Femur (tissue), 1 donor: Measurements from ENCODE around the gene MYO15B.
"Not testable (repeated sequence)": the region's sequence is repeated elsewhere in the genome, so short reads cannot be mapped to it uniquely, and the experiment has no call there.

Source experiments
- DNase-seq: peaks from one replicate; pipeline ENCODE4 v3.0.0-alpha.2; 2017

MYO15B gene

GRCh38 chr17:75626496-75627038 lies 39.0 kb downstream of the MYO15B start:
- no peak for DNase-seq

DNA sequence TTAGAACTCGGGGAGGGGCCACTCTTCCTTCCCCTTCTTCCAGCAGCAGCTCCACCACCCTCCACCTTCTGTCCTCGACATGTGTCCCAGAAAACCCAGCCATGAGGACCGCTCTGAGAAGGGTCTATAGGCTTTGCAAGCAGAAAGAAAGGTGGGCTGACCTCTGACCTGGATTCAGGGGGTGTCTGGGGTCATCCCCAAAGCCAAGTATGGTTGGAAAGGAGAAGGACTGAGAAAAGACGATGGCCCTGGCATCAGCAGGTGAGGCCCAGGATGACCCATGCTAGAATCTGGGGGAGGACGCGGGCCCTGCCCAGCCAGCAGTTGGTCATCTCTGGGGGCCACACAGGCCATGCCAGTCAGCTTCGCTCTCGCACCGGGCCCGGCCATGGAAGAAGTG lies 39.5 kb downstream of the MYO15B start:
- no peak for DNase-seq

DNA sequence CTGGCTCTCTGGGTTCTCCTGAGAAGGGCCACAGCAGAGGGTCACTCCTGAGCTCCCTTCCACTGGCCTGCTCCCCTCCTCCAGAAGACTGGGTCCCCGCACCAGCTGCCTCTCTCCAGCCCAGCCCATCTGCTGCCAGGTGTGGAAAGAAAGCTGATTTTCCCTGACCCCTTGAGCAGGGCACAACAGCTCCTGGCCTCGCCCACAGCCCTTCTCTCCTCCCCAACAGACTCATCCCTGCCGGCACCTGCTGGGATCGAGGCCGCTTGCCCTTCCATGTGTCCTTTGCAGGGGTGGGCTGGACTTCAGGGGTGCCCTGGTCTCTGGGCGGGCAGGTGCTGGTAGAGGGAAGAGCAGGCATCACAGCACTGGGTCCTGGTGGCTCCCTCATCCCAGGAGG lies 40.8 kb downstream of the MYO15B start:
- no peak for DNase-seq

DNA sequence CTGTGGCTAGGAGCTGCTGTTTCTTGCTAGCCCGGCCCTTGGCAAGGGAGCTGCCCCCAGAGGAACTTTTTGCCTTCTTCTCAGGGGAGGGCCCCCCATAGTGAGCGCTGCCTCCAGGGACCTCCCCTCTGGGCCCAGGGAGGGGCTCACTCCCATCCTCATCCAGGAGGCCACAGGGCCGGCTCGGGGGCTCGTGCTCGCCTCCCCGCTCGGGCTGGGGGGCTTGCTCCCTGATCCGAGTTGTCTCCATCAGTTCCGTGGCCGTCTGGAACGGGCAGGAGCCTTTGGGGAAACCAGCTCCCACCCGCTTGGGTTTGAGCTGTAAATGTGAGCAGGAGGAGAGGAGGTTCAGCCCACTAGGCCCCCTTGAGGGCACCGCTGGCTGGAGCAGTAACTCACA lies 41.6 kb downstream of the MYO15B start:
- no peak for DNase-seq

DNA sequence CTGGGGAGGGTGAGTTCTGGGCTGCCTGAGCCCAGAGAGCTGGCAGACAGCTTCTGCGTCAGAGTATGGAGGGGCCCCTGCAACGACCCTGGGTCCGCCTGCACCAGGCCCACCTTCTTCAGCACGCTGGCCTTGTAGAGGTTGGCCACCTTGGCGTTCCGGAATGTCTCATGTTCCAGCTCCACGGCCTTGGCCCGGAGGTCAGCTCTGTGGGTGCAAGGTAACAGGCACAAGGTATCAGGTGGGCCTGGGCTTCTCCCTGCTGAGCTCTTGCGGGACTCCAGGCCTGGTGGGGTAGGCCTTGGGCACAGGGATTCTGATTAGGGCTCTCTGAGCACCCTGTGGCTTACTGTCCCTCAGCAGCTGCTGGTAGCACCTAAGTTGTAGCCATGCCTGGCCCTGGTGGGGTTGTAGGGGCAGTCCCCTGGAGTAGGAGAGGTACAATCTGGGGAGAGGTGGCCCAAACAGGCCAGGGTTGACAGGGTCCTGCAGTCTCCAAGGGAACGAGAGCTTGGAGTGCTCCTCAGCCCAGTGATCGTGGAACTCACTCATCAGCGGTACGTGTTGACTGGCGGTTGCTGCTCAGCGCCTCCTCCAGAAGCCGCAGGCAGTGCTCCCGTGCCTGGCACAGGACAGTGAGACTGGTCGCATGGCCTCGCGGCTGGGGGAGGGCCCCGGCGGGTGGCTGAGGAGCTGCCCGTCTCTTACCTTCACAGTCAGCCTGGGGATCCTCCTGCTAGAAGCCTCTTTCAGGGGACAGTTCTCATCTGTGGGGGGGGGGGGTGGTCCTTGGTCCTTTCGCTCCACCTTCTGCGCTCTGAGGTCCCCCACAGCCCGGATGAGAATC lies 42.7 kb downstream of the MYO15B start:
- no peak for DNase-seq

GRCh38 chr17:75631353-75631752 lies 43.8 kb downstream of the MYO15B start:
- DNase-seq, result no peak

- no peak for DNase-seq
Measured at GRCh38 chr17:75632428-75632827, 44.8 kb downstream of the MYO15B start.

DNA sequence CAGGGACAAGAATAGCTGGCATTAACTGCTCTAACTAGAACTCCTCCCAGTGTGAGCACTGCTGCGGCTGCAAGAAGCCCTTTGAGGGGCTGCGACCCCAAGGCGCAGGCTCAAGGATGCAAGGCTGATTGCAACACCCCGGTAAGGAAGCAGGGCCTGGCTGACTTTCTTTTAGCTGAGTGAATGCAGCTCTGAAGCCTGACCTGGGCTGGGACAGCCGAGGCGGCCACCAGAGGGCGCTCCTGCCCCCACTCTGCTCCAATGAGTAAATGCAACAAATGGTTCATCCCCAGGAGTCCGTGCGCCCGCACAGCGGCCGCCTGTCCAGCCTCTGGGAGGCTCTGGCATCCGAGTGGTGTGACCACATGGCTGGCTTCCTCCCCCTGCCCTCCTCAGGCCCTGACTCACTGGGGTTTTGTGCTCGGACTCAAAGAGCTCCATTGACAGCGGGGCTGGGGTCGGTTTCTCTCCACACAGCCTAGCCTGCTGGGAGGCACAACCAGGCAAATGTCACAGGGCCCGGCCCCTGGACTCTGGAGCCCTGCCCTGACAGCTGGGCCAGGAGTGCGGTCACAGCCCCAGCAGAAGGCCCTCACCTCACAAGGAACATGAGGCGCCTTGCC lies 45.4 kb downstream of the MYO15B start, which contains the start of gene SMIM5:
SMIM5 (plus strand) TSS at position 572 of the 623 bp plus-strand sequence. CDS start 6,768 bp downstream, outside the sequence.
- DNase-seq, result peak; percentile 92

- DNase-seq, result peak; percentile 96
Measured at GRCh38 chr17:75633486-75634375, 46.1 kb downstream of the MYO15B start.

DNA sequence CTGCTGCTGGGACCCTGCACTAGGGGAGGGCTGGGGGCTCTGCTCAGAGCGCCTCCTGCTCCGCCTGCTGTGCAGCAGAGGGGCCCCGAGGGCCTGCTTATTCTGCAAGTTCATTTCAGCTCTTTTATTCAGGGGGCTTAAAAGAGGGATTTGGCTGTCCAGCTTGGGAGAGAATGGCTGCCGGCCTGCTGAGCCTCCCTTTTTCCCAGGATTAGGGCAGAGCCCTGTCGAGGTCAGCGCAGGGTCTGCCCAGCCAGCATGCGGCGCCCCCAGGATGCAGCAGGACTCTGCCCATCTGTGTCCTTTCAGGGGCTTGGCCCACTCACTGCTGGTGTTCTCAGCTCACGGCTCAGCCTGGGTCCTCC lies 46.8 kb downstream of the MYO15B start:
- no peak for DNase-seq

DNA sequence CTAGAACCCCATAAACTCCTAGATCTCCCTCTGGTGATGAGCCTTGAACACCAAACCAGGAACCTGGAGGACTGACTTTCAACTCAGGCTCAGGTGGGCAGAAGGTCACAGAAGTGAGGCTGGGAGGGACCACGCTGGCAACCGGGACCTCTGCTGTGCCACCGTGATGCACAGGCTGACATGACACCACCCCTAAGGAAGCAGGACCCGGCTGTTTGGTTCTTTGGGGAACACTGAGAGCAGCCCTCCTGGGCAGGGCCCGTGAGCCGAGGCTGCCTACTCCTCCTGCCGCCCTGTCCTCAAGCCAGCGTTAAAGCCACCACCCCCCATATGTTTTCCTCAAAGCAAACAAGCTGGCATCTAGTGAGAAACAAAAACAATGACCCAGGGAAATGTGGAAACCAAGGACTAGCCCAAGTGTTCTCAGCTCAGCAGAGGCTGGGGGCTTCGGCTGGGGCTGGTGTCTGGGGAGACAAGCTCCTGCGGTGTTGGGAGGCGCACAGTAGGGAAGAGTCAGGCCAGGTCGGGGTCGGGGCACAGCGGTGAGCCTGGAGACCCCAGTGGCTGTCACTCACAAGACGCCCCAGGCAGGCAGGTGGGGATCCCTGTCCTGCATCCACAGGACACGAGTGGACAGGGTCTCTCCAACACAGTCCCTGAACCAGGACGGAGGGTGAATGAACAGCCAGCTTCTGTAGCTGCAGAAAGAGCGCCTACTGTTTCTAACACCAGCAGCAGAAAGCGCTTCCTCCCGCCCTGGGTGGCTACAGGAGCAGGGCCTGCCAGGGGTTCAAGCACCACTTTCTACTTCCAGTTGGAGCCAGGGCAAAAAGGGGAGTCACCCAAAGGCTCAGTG lies 47.4 kb downstream of the MYO15B start:
- no peak for DNase-seq

DNA sequence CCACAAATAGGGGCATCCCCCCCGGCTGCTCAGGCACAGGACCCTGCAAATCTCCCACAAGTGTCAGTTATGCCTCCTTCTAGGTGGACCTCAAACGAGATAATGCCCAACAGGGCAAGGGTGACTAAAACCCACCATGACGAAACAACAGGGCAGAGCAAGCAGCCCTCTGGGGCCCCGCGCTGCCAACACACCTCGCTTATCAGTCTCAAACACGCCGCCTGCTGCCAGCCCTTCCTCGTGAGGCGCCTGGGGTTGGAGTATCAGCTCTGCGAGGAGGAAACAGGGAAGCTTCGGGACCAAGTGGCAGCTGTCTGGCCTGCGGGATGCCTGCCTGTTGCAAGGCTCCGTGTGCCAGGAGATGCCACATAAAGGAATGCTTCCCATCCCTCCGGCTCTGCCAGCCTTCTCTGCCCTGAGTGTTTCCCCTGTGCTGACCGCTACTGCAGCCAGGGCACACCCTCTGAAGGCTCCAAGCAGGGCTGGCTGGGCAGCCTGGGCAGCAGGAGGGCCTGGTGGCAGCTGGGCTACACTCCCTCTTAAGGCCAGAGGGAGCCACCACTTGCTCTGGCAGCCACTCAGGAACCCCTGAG lies 48.1 kb downstream of the MYO15B start:
- DNase-seq, result no peak

- no peak for DNase-seq
Measured at GRCh38 chr17:75636381-75637142, 49.0 kb downstream of the MYO15B start.

GRCh38 chr17:75637143-75637538 lies 49.5 kb downstream of the MYO15B start:
- no peak for DNase-seq

- DNase-seq, result no peak
Measured at GRCh38 chr17:75637551-75637950, 50.0 kb downstream of the MYO15B start.

DNA sequence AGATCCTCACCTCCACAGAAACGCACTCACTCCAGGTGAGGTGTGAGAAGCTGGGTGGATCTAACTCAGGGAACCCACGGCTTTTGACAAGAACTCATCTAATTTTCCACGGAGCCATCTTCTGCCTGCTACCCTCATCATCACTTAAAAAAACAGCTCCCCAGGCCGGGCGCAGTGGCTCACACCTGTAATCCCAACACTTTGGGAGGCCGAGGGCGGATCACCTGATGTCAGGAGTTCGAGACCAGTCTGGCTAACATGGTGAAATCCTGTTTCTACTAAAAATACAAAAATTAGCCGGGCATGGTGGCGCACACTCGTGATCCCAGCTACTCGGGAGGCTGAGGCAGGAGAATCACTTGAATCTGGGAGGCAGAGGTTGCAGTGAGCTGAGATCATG lies 50.4 kb downstream of the MYO15B start:
- DNase-seq, result not testable (repeated sequence)

GRCh38 chr17:75638893-75639292 lies 51.3 kb downstream of the MYO15B start:
- no peak for DNase-seq

- DNase-seq, result no peak
Measured at GRCh38 chr17:75639327-75639726, 51.7 kb downstream of the MYO15B start.

DNA sequence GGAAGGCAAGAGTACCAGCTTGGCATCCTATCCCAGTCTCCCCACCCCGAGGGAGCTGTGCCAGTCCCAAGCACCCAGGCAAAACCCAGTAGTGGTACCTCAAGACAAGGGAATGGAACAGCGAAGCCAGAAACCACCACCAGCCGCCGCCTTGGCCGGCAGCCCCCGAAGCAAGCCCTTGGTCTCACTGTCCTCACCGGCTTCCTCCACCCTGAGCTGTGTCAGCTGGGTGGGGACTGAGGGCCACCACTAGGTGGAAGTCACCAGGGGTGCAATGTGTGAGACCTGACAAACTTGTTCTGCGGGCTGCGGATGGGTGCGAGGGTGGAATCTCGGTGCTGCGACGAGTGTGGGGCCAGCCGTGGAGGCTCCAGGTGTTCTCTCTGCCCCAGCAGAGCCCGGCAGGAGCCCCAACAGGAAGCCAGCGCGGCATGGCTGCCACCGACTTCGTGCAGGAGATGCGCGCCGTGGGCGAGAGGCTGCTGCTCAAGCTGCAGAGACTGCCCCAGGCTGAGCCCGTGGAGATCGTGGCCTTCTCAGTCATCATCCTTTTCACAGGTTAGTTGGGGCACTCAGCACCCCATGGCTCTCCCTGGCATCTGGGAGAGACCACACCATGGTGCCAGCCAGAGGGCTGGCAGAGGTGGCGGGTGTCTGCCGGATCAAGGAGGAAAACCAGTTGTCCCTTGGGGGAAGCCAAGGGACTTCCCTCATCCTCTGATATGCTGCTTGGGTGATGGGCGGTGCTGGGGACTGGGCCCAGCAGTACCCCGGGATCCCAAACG lies 52.4 kb downstream of the MYO15B start:
- DNase-seq, result peak; percentile 13

- no peak for DNase-seq
Measured at GRCh38 chr17:75640556-75641119, 53.0 kb downstream of the MYO15B start.
